MCF 10A (cell line): ENCODE data around the gene FANCC. TPM values are rescaled to one million over a fixed set of nuclear protein-coding genes. Genes with fewer than 3 reads are reported as not detected.

Experiments used
- BruUV-seq: library from RNA; stranded (reverse); fragments of 400-500 nt; replicated peaks from 2 replicates; lab custom pipeline; 2021; lab: Mats Ljungman, UMichigan
- CTCF ChIA-PET: fragments of 300-600 bp; sonication (Branson Sonifier 250); formaldehyde crosslinking; extraction: SDS; loops from one replicate; lab custom pipeline; 2021; ENCODE audit warnings: antibody characterized with exemption, inconsistent platforms; lab: Yijun Ruan, JAX
- POLR2A ChIA-PET: fragments of 300-600, 350-650 bp; sonication (Branson Sonifier 250); formaldehyde crosslinking; extraction: SDS; loops from one replicate; lab custom pipeline; 2020; ENCODE audit warnings: antibody characterized with exemption, inconsistent platforms; lab: Yijun Ruan, JAX
- DNase-seq: peaks from one replicate; pipeline ENCODE4 v3.0.0-alpha.2; 2018; ENCODE audit not compliant: unreplicated experiment
- H3K27ac Mint-ChIP-seq: one replicate; pipeline ENCODE4 v1.8.0; 2022; ENCODE audit warnings: mild to moderate bottlenecking, low read depth, mixed read lengths; ENCODE audit not compliant: unreplicated experiment
- H3K27me3 Mint-ChIP-seq: one replicate; pipeline ENCODE4 v1.8.0; 2022; ENCODE audit warnings: mixed read lengths; ENCODE audit not compliant: insufficient read depth, unreplicated experiment
- H3K36me3 Mint-ChIP-seq: one replicate; pipeline ENCODE4 v1.8.0; 2022; ENCODE audit warnings: mild to moderate bottlenecking, moderate library complexity, mixed read lengths; ENCODE audit not compliant: insufficient read depth, unreplicated experiment
- H3K4me1 Mint-ChIP-seq: one replicate; pipeline ENCODE4 v1.8.0; 2022; ENCODE audit warnings: mixed read lengths; ENCODE audit not compliant: insufficient read depth, unreplicated experiment
- H3K4me3 Mint-ChIP-seq: one replicate; pipeline ENCODE4 v1.8.0; 2022; ENCODE audit warnings: mild to moderate bottlenecking, moderate library complexity, mixed read lengths; ENCODE audit not compliant: unreplicated experiment
- H3K9me3 Mint-ChIP-seq: one replicate; pipeline ENCODE4 v1.8.0; 2022; ENCODE audit warnings: mixed read lengths; ENCODE audit not compliant: unreplicated experiment
- CTCF ChIP-seq: fragments of 200-600 bp; IDR thresholded peaks from one replicate; pipeline ENCODE4 v1.8.0; 2022; ENCODE audit warnings: antibody characterized with exemption, mild to moderate bottlenecking; ENCODE audit not compliant: unreplicated experiment
- intact Hi-C: fragments of 100-400 bp; cut with micrococcal nuclease; formaldehyde crosslinking; loops from 2 replicates; pipeline ENCODE4 v1.14.1; 2022
- total RNA-seq: library from RNA; stranded (reverse); gene quantifications from 2 replicates; pipeline ENCODE4 v1.2.3, GENCODE V29; 2022

The FANCC gene
- total RNA-seq, 1 experiment from 2014 or later = 12.1 TPM

GRCh38 chr9:95092262-95093072 lies 225.0 kb downstream of the FANCC start:
- H3K36me3 Mint-ChIP-seq = peaks cover 84% of the 10 kb centered on the region
- peak; percentile 35 for DNase-seq
- TF ChIP-seq CTCF = no peak
- H3K4me1 Mint-ChIP-seq = peaks cover 23% of the 10 kb centered on the region
- H3K27ac Mint-ChIP-seq = peak overlapping the region; percentile 89
- no peaks in the 10 kb centered on the region for H3K27me3 Mint-ChIP-seq
- H3K9me3 Mint-ChIP-seq = no peaks in the 10 kb centered on the region
- no TSS peak for BruUV-seq
- H3K4me3 Mint-ChIP-seq = no peak overlapping the region
- intact Hi-C loops = no loop called here
- CTCF ChIA-PET = interaction anchor here (0.5 to 1.2 kb wide), 4 partner anchors 10 to 423 kb away, joined by 3 to 4 read pairs (median 3); no protein-coding TSS in a partner anchor
- POLR2A ChIA-PET = interaction anchor here (0.7 to 2.4 kb wide), 7 partner anchors 10 to 309 kb away, joined by 3 to 5 read pairs (median 4); no protein-coding TSS in a partner anchor

- DNase-seq = no peak
- ChIA-PET POLR2A (interaction anchor here (0.7 to 2.4 kb wide), 7 partner anchors 10 to 309 kb away, joined by 3 to 5 read pairs (median 4); no protein-coding TSS in a partner anchor), CTCF (interaction anchor here (0.6 kb wide), 2 partner anchors 35 to 648 kb away, joined by 3 read pairs; no protein-coding TSS in a partner anchor)
- no peaks in the 10 kb centered on the region for H3K27me3 Mint-ChIP-seq
- H3K9me3 Mint-ChIP-seq = no peaks in the 10 kb centered on the region
- H3K4me3 Mint-ChIP-seq = peak overlapping the region; percentile 49
- no TSS peak for BruUV-seq
- H3K27ac Mint-ChIP-seq = peak overlapping the region; percentile 89
- peaks cover 23% of the 10 kb centered on the region for H3K4me1 Mint-ChIP-seq
- peaks cover 88% of the 10 kb centered on the region for H3K36me3 Mint-ChIP-seq
- no peak for TF ChIP-seq CTCF
- intact Hi-C loops = no loop called here
Observed at GRCh38 chr9:95091601-95092261, 225.8 kb downstream of the FANCC start.

GRCh38 chr9:95090871-95091577 lies 226.5 kb downstream of the FANCC start:
- Mint-ChIP-seq H3K36me3 (peaks cover 89% of the 10 kb centered on the region), H3K4me3 (no peak overlapping the region), H3K4me1 (peaks cover 23% of the 10 kb centered on the region), H3K9me3 (no peaks in the 10 kb centered on the region), H3K27ac (peak overlapping the region; percentile 89), H3K27me3 (no peaks in the 10 kb centered on the region)
- no peak for TF ChIP-seq CTCF
- ChIA-PET POLR2A (interaction anchor here (1.0 kb wide), 1 partner anchor 17 kb away, joined by 4 read pairs; no protein-coding TSS in a partner anchor), CTCF (interaction anchor here (0.6 kb wide), 2 partner anchors 34 to 649 kb away, joined by 3 read pairs; no protein-coding TSS in a partner anchor)
- no TSS peak for BruUV-seq
- intact Hi-C loops = no loop called here
- no peak for DNase-seq
